ENCODE results near the gene CYB5D1. TPM values are rescaled to one million over a fixed set of nuclear protein-coding genes. Genes with fewer than 3 reads are reported as not detected.

The CYB5D1 gene
- total and polyA plus RNA-seq, 9 donors = 7.0 to 22.2 (median 16.1) TPM

- 88 to 97% (median 93%) methylated on average over 5 of the region's 5 CpGs for WGBS, 3 donors
- Histone ChIP-seq H3K27ac (no peak overlapping the region), H3K4me3 (no peak overlapping the region), H3K4me1 (ENCODE audit: insufficient read depth) (no peaks in the 10 kb centered on the region), H3K36me3 (no peaks in the 10 kb centered on the region), H3K27me3 (no peaks in the 10 kb centered on the region), H3K9me3 (no peaks in the 10 kb centered on the region)
- no peak for DNase-seq
- TF ChIP-seq EP300 (IDR thresholded peaks at IDR 0.05) = no peak
- no peak for TF ChIP-seq POLR2A (IDR thresholded peaks at IDR 0.05)
- no peak for TF ChIP-seq CTCF (IDR thresholded peaks at IDR 0.05)
- intact Hi-C loops (cut with DNase I) = loop anchor here in 1 of 4 donors (5.0 kb wide), 1 partner anchor 68 kb away; no protein-coding TSS in a partner anchor
Observed at GRCh38 chr17:7814969-7815368, 42.8 kb upstream of the CYB5D1 start.

- H3K9me3 ChIP-seq = no peaks in the 10 kb centered on the region
- no peaks in the 10 kb centered on the region for H3K36me3 ChIP-seq
- H3K27me3 ChIP-seq = no peaks in the 10 kb centered on the region
- H3K4me3 ChIP-seq = no peak overlapping the region
- no peak overlapping the region for H3K27ac ChIP-seq
- WGBS, 3 donors = 74 to 77% (median 75%) methylated on average over 10 of the region's 10 CpGs
- no peaks in the 10 kb centered on the region for H3K4me1 ChIP-seq (ENCODE audit: insufficient read depth)
- intact Hi-C loops (cut with DNase I) = loop anchor here in 1 of 4 donors (5.0 kb wide), 1 partner anchor 70 kb away; no protein-coding TSS in a partner anchor
- no peak for TF ChIP-seq EP300 (IDR thresholded peaks at IDR 0.05)
- TF ChIP-seq CTCF (IDR thresholded peaks at IDR 0.05) = no peak
- no peak for TF ChIP-seq POLR2A (IDR thresholded peaks at IDR 0.05)
- DNase-seq = no peak
Observed at GRCh38 chr17:7816926-7817642, 40.7 kb upstream of the CYB5D1 start.

GRCh38 chr17:7817643-7817964 lies 40.2 kb upstream of the CYB5D1 start:
- no peaks in the 10 kb centered on the region for H3K4me1 ChIP-seq (ENCODE audit: insufficient read depth)
- no peaks in the 10 kb centered on the region for H3K27me3 ChIP-seq
- WGBS, 3 donors = 82 to 88% (median 84%) methylated on average over 9 of the region's 9 CpGs
- no peaks in the 10 kb centered on the region for H3K9me3 ChIP-seq
- TF ChIP-seq POLR2A (IDR thresholded peaks at IDR 0.05) (no peak), CTCF (IDR thresholded peaks at IDR 0.05) (no peak), EP300 (IDR thresholded peaks at IDR 0.05) (no peak)
- H3K27ac ChIP-seq = no peak overlapping the region
- DNase-seq = no peak
- intact Hi-C loops (cut with DNase I) = loop anchor here in 1 of 4 donors (5.0 kb wide), 1 partner anchor 70 kb away; no protein-coding TSS in a partner anchor
- no peak overlapping the region for H3K4me3 ChIP-seq
- no peaks in the 10 kb centered on the region for H3K36me3 ChIP-seq

GRCh38 chr17:7818026-7818425 lies 39.8 kb upstream of the CYB5D1 start:
- no peak overlapping the region for H3K27ac ChIP-seq
- DNase-seq = no peak
- H3K9me3 ChIP-seq = no peaks in the 10 kb centered on the region
- intact Hi-C loops (cut with DNase I) = loop anchor here in 1 of 4 donors (5.0 kb wide), 1 partner anchor 71 kb away; no protein-coding TSS in a partner anchor
- no peaks in the 10 kb centered on the region for H3K36me3 ChIP-seq
- no peak for TF ChIP-seq EP300 (IDR thresholded peaks at IDR 0.05)
- no peak for TF ChIP-seq CTCF (IDR thresholded peaks at IDR 0.05)
- TF ChIP-seq POLR2A (IDR thresholded peaks at IDR 0.05) = no peak
- no peaks in the 10 kb centered on the region for H3K4me1 ChIP-seq (ENCODE audit: insufficient read depth)
- 81 to 91% (median 82%) methylated on average over 10 of the region's 10 CpGs for WGBS, 3 donors
- no peak overlapping the region for H3K4me3 ChIP-seq
- H3K27me3 ChIP-seq = no peaks in the 10 kb centered on the region

All from ovary (tissue), 9 donors.